Osteocyte (in vitro differentiated cells): ENCODE results near the gene CRYBG3. TPM values are rescaled to one million over a fixed set of nuclear protein-coding genes. Genes with fewer than 3 reads are reported as not detected.

ENCODE experiments used
- DNase-seq: peaks from one replicate; pipeline ENCODE4 v3.0.0; 2021; ENCODE audit warnings: mixed read lengths; ENCODE audit not compliant: unreplicated experiment; ENCODE audit errors: extremely low spot score
- H3K27ac Mint-ChIP-seq: one replicate; pipeline ENCODE4 v1.8.0; 2021; ENCODE audit warnings: mild to moderate bottlenecking, mixed read lengths; ENCODE audit not compliant: unreplicated experiment
- H3K27me3 Mint-ChIP-seq: one replicate; pipeline ENCODE4 v1.8.0; 2021; ENCODE audit warnings: mixed read lengths; ENCODE audit not compliant: unreplicated experiment
- H3K36me3 Mint-ChIP-seq: one replicate; pipeline ENCODE4 v1.8.0; 2021; ENCODE audit warnings: mixed read lengths; ENCODE audit not compliant: unreplicated experiment
- H3K4me1 Mint-ChIP-seq: one replicate; pipeline ENCODE4 v1.8.0; 2021; ENCODE audit warnings: mixed read lengths; ENCODE audit not compliant: unreplicated experiment
- H3K4me3 Mint-ChIP-seq: one replicate; pipeline ENCODE4 v1.8.0; 2021; ENCODE audit warnings: mild to moderate bottlenecking, moderate library complexity, mixed read lengths; ENCODE audit not compliant: unreplicated experiment
- H3K9me3 Mint-ChIP-seq: one replicate; pipeline ENCODE4 v1.8.0; 2021; ENCODE audit warnings: mixed read lengths; ENCODE audit not compliant: unreplicated experiment
- total RNA-seq: library from RNA; stranded (reverse); gene quantifications from 2 replicates; pipeline ENCODE4 v1.2.1, GENCODE V29; 2021
- TF ChIP-seq, protein P1 (sequence below): fragments of 200-600 bp; sonication (generic); IDR thresholded peaks from 2 replicates; pipeline ENCODE4 v1.5.0; 2021; ENCODE audit warnings: antibody characterized with exemption, mild to moderate bottlenecking, moderate library complexity

The CRYBG3 gene
- total RNA-seq, 1 donor from 2014 or later = 13.5 TPM

DNA sequence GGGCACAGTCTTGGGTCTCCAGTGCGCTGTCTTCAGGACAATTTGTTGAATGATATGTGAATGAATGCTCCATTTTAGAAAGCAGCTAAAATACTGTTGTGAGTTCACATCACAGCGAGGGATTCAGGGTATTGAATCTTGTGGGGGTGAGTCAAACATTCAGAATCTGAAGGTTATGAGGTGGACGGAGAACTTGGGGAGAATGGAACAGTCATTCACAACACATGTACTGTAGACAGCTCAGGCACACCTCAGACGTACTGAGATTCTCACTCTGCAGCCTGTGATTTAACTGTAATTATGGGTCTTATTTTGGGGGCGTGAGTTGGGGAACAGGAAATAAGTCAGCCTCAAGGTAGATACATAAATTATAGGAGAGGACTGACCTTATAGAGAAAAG is 13.9 kb downstream of the CRYBG3 start:
- Mint-ChIP-seq H3K9me3 (peaks cover 6% of the 10 kb centered on the region), H3K27ac (no peak overlapping the region), H3K27me3 (no peaks in the 10 kb centered on the region), H3K36me3 (peaks cover 7% of the 10 kb centered on the region), H3K4me1 (peaks cover 11% of the 10 kb centered on the region), H3K4me3 (no peak overlapping the region)
- TF ChIP-seq, protein P1, sequence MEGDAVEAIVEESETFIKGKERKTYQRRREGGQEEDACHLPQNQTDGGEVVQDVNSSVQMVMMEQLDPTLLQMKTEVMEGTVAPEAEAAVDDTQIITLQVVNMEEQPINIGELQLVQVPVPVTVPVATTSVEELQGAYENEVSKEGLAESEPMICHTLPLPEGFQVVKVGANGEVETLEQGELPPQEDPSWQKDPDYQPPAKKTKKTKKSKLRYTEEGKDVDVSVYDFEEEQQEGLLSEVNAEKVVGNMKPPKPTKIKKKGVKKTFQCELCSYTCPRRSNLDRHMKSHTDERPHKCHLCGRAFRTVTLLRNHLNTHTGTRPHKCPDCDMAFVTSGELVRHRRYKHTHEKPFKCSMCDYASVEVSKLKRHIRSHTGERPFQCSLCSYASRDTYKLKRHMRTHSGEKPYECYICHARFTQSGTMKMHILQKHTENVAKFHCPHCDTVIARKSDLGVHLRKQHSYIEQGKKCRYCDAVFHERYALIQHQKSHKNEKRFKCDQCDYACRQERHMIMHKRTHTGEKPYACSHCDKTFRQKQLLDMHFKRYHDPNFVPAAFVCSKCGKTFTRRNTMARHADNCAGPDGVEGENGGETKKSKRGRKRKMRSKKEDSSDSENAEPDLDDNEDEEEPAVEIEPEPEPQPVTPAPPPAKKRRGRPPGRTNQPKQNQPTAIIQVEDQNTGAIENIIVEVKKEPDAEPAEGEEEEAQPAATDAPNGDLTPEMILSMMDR = no peak
- no peak for DNase-seq

DNA sequence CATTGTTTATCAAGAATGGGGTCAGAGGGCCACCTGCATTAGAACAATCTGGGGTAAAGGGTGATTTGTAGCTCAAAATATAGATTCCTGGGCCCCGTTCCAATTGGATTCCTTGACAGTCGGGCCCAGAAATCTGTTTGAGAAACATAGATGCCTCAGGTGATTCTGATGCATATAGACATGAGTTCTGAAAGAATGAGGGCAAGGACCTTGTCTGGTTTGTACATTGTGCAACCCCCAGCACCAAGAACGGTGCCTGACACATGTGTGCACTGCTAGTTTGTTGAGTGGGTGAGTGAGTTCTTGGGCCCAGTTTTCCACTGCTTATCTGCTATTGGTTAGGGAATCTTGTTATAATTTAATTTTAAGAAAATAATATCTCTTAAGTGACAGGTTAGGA is 16.6 kb downstream of the CRYBG3 start:
- H3K4me3 Mint-ChIP-seq = no peak overlapping the region
- H3K4me1 Mint-ChIP-seq = peaks cover 11% of the 10 kb centered on the region
- DNase-seq = no peak
- peaks cover 2% of the 10 kb centered on the region for H3K36me3 Mint-ChIP-seq
- H3K27ac Mint-ChIP-seq = no peak overlapping the region
- H3K9me3 Mint-ChIP-seq = no peaks in the 10 kb centered on the region
- TF ChIP-seq, protein P1 = no peak
- H3K27me3 Mint-ChIP-seq = no peaks in the 10 kb centered on the region

DNA sequence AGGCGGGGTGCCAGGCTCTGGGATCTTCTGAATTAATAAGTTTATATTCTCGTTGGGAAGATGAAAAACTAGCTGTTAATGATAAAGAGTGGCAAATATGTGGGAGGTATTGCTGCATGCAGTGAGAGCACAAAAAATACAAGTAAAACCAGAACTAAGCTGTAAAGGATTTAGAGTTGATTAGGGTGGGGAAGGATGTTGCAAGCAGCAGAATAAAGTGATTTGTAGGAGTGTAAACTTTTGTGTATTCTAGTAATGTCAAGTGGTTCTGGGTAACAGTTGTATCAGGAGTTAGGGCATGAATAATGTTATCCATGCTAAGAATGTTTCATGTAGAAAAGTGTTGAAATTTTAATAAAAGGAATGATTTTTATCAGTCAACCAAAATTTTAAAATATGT is 18.1 kb downstream of the CRYBG3 start:
- no peaks in the 10 kb centered on the region for H3K27me3 Mint-ChIP-seq
- no peaks in the 10 kb centered on the region for H3K9me3 Mint-ChIP-seq
- H3K36me3 Mint-ChIP-seq = peaks cover 5% of the 10 kb centered on the region
- H3K4me1 Mint-ChIP-seq = peaks cover 11% of the 10 kb centered on the region
- H3K27ac Mint-ChIP-seq = no peak overlapping the region
- TF ChIP-seq, protein P1 = no peak
- H3K4me3 Mint-ChIP-seq = no peak overlapping the region
- no peak for DNase-seq

DNA sequence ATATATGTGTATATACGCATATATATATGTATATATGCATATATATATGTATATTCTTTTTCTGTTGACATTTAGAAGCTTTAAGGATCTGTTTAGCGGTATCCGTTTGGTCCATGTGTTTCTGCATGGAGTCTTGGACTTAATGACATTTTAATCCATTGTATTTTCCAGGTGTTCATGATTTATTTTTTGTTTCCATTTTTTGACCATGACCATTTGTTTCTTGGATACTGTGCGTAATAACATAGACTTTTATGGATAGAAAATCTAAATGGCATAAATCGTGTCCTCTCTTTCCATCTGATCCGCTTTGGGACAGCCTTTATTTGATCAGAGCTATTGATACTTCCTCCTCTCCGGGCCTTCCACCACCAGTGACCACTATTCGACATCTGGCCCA is 19.5 kb downstream of the CRYBG3 start:
- H3K9me3 Mint-ChIP-seq = no peaks in the 10 kb centered on the region
- TF ChIP-seq, protein P1 = no peak
- H3K36me3 Mint-ChIP-seq = peaks cover 7% of the 10 kb centered on the region
- H3K27ac Mint-ChIP-seq = no peak overlapping the region
- no peak overlapping the region for H3K4me3 Mint-ChIP-seq
- DNase-seq = no peak
- H3K27me3 Mint-ChIP-seq = no peaks in the 10 kb centered on the region
- H3K4me1 Mint-ChIP-seq = peaks cover 11% of the 10 kb centered on the region

DNA sequence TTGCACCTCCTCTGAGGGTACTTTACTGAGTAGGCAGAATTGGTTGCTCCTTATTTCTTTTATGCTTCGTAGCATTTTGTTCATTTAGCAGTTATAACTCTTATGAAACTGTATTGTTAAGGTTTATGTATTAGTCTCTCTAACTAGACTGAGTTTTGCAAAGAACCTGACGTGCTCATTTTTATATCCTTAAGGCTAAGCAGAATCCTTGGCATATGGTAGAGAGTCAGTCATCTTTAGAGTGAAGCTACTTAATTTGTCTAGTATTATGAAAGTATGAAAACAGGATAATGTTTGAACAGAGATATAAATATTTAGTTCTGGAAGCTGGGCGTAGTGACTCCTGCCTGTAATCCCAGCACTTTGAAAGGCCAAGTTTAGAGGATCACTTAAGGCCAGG is 20.1 kb downstream of the CRYBG3 start:
- DNase-seq = no peak
- no peaks in the 10 kb centered on the region for H3K9me3 Mint-ChIP-seq
- no peak overlapping the region for H3K4me3 Mint-ChIP-seq
- no peaks in the 10 kb centered on the region for H3K27me3 Mint-ChIP-seq
- H3K36me3 Mint-ChIP-seq = peaks cover 10% of the 10 kb centered on the region
- TF ChIP-seq, protein P1 = no peak
- H3K27ac Mint-ChIP-seq = no peak overlapping the region
- H3K4me1 Mint-ChIP-seq = peaks cover 11% of the 10 kb centered on the region
